Amniotic epithelial cell (primary cell): ENCODE results near the gene MAP3K7.

Source experiments
- DNase-seq: peaks from one replicate; pipeline ENCODE4 v3.0.0-alpha.2; 2010; ENCODE audit warnings: low read depth

Gene MAP3K7

DNA sequence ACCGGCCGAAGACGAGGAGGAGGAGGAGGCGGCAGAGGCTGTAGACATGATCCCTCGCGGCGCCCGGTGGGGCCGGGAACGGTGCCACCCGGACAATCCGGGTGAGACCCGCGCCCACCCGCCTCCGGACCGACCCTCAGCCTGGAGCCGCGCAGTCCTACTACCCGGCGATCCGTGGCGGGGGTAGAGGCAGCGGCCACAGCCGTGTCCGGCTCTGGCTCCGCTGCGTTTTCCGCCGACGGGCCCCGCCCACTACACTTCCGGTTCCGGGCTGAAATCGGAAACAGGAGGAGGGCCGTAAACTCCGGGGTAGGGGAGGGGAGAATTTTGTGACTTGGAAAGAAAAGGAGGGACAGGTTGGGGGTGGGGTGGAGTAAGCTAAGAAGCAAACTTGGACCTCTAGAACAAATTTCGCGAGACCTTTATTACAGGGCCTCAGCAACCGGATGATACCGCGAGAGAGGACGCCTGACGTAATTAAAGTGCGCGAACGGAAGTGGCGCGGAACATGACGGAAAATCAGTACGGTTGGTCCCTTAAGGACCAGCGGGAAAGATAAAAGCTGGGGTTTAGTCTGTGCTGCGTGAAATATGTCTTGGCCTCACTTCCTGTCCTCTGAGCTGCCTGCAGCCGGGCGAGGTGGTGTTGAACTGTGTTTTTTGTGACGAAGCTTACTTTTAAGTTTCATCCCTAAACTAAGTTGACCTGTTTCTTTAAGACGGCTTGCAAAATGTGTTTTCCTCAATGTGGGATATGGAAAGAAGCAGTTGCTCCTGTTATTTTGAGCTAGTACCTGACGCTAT lies at the start of gene MAP3K7:
Gene MAP3K7, minus strand, starts transcription at position 237 of the 803 bp plus-strand sequence. Its CDS starts 189 bp downstream, at position 48.
- peak; percentile 96 for DNase-seq

DNA sequence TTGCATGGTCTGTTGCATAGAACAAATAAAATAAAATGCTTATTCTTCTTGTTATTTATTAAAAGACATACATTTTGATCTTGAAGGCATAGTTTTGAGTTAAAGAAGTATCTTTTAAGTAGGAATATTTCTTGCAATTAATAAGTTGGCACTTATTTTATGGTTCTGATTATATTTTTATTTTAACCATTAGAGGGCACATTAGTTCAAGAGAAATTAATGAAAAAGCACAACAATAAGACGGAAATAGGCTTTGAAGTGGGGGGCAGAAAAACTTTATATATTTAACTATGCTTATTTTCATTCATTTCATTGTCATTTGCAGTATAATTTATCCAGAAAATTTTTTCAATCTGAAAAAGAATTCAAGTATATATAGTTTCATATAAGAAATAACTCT lies 44.2 kb upstream of the MAP3K7 start:
- DNase-seq, result no peak

DNA sequence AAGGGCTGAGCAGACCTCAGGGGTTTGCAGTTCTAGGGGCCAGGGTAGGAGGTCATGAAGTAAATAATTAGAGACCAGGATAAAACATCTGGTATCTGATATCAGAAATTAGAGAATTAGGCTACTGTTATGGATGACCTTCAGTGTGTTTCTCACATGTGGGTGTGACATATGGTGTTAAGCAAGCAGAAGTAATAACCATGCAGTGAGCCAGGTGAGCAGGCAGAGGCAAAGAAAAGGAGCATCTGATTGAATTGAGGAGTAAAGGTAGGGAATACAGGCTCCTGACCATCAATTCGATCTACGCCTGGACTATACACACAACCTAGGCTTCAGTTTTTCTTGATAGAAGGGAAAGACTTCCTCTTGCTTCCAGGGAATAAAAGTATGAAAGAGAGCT lies 34.7 kb upstream of the MAP3K7 start:
- DNase-seq, result no peak

DNA sequence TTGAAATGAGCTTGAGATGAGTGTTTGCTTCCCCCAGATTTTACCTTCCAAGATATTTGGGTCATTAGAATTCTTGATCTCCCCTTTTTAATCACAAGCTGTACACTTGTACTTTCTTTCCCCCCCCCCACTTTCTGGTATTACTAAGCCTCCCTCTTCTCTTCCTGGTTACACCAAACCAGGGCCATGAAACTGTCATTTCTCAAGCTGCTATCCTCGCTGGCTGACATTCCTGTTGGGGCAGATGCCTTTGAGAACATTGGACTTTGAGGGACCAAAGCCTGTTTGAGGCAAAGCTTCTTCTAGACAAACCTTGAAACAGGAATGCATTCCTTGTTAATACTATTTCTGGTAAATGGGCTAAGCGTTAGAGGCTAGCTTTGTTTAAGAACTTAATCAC lies 32.3 kb upstream of the MAP3K7 start:
- DNase-seq, result no peak

DNA sequence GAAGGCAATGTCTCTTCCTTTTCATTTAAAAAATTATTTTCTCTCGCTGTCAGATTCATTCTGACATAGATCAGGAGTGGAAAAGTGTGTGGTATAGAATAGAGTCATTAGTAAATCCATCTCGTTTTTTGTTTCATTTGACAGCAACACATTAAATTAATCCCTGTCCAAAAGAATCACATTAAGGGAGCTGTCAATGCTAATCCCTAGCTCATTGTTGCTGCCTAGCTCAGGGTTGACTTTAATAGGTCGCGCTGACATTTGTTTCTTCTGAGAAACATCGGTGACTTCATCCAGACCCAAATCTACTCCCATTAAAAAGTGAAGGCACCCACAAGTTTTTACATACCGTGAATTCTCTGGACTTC lies 25.4 kb upstream of the MAP3K7 start:
- no peak for DNase-seq

DNA sequence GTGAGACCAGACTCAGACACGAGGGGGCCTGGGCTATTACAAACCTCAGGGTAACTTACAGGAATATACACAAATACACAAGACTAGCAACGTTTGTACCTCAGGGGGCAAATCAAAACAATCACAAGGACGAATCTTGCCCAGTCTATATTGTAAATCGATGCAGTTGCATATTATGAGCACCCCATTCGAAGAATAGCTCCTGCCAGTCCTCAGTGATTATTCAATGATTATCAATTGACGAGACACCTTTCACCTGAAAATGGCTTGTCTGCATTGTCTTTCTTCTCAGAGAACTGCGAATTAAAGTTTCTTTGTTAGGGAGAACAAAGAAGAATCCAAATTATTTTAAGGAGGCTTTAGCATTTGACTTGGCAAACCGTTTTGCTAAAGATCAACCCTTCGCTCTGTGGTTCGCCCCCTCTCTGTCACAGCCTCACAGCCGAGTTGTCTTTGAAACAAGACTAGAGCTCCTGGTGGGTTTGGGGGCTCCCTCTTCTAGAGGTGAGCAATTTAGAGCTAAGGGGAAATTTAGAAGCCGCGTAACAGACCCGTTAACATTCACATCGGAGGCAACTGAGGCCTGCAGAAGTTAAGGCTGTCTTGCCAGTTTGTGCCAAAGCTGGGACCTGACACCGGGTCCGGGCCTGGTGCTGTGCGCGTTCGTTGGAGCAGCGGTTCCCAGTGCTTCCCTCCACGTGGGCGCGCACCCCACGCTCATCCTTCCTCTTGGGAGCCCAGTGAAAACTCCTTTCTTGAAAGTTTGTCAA lies 24.9 kb upstream of the MAP3K7 start:
- DNase-seq, result no peak

DNA sequence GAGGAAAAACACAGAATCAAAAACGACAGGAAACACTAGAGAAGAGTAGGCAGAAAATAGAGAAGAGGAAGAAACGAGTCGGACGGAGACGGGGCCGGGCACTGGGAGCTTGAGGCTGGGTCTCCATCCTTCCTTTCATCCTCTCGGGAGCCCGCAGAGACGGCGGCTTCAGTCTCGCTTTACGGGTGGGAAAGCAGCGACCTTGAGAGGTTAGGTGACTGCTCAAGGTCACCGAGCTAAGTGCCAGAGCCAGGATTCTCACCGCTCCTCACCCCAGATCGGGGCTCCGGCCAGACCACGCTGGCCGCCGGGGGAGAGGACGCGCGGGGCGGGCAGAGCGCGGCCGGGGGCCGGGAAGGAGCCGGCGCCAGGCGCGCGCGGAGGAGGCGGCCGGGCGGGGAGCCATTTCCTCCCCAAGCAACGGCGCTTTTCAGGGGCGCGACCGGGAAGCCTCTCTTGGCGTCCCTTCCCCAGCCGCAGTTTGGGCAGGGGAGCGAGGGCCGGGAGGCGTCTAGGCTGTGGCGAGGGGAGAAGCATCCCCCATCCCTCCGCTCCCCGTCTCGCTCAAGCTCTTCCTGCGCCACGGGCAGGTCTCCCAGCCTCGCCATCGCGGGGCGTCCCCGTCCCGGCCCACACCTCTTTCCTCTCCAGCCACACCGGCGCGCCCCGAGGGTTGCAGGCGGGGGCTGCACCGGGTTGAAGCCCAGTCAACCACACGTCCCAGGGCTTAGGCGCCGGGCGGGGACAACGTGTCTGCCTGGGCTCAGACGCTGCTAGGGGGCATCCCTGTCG lies 24.1 kb upstream of the MAP3K7 start:
- peak; percentile 2 for DNase-seq

DNA sequence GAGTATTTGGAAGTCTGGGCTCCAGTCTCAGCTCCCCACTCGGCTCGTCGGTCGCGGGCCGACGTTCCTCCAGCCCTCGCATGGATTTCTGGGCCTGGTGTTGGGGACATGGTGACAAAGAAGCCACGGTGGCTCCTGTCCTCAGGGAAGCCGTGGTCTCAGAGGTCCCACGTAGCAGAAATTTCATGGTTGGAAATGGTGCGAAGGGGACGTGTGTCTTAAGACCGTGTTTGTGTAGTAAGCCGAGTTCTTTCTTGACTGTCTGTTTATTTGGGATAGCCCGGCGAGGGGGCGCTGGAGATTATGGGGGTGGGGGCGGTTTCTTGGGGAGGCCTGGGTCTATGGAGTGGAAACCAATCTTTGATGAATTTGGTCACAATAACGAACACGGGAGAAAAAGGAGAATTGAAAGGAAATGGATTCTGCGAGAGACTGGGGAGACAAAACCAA lies 23.5 kb upstream of the MAP3K7 start:
- DNase-seq, result no peak

DNA sequence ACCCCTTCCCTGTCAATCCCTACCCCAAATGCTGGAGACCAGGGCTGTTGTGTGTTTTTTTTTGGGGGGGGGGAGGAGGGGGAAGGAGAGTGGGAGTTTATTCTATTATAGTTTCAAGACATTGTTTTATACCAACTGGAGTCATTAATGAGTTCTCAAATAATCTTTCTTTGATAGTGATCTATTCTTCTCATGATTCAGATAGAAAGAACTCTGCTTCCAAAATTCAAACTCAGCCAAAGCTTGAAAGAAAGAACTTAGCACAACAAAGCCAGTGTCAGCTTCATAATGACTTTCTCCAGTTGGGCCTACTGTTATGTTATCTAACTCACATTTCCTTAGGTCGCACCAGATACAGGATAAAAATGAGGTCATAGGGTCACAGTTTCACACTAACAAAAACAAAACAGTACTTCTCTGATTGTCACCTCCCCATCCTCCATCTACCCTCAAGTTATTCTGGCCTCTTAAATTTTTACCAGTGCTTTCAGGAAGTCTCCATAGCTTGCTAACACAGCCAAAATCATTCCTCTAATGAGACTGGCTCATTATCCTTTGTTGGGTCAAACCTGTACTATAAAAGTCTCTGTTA lies 19.0 kb upstream of the MAP3K7 start:
- no peak for DNase-seq

DNA sequence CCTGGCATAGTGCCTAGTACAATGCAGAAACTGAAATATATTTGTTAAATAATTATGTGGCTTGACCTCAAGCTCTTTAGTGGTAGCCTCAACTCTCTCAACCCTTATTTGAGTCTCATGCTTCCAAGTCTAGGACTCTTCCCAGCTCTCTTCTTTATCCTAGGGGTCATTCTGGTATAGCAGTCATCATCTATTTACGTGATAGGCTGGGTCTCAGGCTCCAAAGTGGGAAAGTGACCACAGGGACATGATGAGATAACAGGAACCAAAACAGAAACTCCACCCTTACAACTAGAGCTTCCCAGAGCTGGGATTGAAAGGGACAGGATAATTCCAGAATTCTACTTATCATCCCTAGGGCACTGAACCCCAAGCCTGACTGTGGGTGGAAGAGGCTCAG lies 17.7 kb upstream of the MAP3K7 start:
- no peak for DNase-seq

DNA sequence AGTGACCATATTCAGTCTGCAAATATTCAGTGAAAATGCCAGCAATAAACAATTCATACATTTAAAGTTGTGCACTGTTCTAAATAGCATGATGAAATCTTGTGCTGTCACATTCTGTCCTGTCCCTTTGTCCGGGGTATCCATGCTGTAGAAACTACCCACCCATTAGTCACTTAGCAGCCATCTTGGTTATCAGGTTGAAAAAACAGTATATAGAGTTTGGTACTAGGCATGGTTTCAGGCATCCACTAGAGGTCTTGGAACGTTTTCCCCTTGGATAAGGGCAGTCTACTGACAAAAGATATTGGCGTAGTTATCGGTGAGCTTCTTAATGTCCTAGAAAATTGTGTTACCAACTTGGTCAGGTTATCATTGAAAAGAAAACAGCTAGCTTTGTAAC lies 12.3 kb upstream of the MAP3K7 start:
- DNase-seq, result no peak

DNA sequence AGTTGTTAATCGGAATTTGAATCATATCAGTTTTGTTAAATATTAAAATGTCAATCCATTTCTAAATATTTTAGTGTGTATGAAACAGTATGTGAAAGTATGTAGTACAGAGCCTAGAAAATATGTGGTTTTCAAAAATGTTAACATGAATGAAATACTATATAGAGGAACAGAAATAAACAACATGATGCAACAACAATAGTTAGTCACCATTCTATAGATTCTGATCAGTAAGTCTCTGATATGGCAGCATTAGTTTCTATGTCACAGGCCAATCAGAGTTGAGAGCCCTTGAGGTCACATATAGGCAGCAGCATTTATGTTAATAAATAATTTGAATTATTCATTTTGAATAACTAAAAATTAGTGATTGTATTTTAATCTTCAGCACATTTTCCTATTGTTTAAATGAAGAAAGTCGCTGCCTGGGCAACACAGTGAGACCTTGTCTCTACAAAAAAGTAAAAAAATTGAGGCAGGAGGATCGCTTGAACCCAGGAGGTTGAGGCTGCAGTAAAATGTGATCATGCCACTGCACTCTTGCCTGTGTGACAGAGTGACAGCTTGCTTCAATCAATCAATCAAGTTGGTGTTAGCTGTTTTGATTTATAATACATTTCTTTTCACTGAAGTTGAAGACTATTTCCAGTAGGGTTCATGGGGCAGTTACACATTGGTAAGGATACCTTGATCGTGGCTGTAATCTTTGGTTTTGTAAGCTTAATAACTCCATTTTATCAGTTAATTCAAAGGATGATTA lies 11.5 kb upstream of the MAP3K7 start:
- DNase-seq, result no peak

DNA sequence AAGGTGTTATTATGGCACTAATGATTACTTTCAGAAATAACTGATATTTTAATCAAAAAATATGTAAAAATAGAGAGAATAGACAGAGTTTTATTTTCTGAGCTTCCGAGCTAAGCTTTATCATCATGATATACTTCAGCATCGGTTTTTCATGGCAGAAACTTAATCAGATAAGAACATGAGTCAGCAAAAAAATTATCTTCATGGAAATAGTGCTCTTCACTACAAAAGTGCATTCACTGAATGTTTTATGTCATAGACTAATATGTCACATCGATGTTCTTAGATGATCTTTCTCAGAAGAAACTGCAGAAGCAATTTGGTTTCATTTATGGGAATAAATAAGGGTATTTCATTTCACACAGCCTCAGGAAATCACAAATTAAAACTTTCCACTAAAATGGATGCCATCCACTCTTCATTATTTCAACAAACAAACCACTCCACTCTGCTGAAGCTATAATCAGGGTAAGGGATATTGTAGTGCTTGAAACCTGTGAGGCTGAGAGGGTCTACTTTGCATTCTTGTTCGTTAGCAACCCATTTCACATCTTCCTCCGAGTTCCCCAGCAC lies 10.2 kb upstream of the MAP3K7 start:
- peak; percentile 27 for DNase-seq

DNA sequence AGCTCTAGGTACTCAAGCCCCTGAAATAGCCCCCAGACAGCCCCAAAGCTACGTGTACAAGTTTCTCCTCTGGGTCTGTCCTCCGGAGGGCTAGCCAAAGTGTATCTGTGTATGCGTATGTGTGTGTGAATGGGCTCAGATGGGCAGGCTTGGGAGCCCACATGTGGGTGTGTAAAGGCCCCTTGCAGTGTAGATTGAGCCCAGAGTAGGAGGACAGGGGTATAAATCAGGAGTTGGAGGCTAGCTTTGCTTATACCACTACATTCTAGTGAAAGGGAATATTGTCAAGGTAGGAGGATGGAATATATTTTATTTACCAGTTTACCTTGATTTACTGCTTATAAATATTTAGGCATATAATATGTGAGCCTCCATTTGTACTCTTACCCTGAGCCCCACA lies 9.0 kb upstream of the MAP3K7 start:
- DNase-seq, result no peak

DNA sequence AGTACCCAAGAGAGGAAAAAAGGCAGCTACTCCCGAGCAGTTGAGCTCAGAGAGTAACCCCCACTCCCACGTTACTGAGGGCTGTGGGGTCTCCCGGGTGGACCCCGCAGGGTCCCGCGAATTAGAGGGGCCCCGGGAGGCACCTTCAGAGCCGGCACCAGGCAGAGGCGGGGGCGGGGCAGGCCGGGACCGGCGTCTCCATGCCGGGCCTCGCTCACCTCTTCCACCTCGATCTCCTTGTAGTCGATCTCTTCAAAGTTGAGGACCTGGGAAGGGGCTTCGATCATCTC lies 381 bp downstream of the MAP3K7 start:
- DNase-seq, result no peak

DNA sequence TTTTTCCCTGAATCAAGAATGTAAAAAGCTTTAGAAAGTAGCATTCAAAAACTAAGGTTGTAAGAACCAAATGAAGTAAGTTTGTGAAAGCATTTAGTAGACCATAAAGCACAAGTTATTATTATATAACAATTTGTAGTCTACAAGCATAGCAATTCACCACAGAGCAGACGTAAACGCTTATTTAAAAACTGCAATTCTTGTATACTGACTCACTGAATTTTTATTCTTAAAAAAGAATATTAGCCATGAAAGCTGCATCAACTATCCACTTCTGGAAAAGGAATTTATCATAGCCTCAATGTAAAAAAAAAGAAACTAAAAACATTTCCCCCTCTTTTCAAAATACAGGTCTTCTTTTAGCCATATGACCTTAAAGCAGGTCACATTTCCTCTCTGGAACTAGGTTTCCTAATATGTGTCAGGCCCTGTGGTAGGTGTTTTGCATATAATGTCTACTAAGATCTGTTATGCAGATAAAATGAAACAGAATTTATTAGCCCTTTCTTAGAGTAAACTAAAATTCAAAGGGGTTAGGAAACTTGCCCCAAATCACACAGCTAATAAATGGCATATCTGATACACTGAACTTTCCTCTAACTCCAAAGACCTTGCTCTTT lies 2.1 kb downstream of the MAP3K7 start:
- peak; percentile 35 for DNase-seq

DNA sequence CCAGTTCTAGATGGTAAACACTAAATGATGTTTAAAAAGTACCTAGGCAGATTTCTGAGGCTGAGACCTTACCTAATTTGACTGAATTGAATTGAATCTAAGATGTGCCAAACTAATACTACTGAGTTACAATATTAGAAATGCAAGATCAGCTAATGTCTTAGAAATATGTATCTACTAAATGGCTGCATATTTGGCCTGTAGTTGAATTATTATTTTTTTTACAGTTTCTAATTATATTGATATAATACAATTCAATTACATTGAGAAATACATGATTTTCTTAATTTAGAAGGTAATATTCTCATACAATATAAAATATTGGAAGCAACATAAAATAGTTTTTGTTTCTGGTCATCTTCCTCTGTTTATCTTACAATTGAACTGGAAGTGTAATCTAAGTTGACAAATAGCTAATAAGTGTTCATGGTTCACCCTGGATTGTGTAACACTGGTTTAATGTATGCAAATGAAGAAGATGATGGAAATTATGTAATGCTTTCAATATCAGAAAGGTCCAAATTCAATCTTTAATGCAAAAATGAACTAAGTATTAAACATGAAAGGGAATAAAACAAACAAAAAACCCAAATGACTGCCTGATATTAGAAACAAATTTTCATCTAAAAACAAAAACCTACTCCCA lies 2.9 kb downstream of the MAP3K7 start:
- no peak for DNase-seq

DNA sequence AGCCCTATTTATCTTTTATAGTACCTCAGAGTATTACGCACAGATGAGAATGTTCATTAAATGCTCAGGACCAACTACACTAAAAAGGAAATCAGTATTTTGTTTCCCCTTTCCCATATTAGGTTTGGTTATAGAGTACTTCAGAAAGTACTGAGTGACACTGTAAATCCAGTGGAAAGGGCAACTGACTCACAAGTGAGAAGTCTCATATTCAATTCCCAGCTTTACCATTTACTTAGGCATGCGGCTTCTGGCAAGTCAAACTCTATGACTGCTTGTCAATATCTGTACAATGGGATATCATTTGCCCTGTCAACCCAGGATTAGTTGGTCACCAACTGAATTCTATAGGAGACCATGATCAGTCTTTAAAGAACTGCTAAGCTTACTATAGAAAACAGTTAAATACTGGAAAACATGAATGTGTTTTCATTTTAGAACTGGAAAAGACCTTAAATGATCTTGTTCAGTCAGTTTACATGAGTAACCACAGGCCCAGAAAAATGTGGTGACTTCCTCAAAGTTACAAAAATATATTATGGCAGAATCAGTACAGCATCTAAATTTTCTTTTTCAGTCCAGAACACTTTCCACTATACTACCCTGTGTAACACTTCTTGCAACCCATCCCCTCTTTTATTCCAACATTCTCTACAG lies 3.6 kb downstream of the MAP3K7 start:
- no peak for DNase-seq

DNA sequence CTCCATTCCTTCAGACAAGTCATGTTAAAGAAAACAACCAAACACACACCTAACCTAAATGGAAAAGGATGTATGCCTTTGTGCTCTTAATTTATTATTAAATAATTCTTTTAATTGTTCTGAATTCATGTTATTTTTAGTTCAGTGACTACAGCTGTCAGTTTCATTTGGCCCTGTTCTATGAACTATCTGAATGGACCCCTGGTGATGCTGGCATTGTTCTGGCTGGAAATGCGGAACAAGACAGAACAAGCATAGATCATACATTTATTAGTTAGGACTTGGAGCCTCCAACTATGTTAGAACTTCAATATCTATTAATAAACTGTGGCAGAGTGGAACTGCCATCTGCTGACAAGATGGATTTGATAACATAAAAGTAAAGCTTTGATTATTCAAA lies 5.7 kb downstream of the MAP3K7 start:
- no peak for DNase-seq
